Testis (tissue), 2 donors: ENCODE results near the gene PASD1.

Source experiments
- POLR2A ChIP-seq: fragments of 450-650 bp; IDR thresholded peaks from one replicate; pipeline ENCODE4 v1.6.1; 2017; ENCODE audit warnings: antibody characterized with exemption, mild to moderate bottlenecking, moderate library complexity
- TF ChIP-seq, protein P1 (sequence below), 3 experiments: fragments of 450-650 bp in 2 of 3; fragments of 200-600 bp in 1 of 3; sonication (generic) in 1 of 3; IDR thresholded peaks; one replicate each; pipeline ENCODE4 v1.5.1; 2016 to 2019; ENCODE audit warnings: antibody characterized with exemption in 3 of 3, mild to moderate bottlenecking in 2 of 3, moderate library complexity in 1 of 3

DNA sequence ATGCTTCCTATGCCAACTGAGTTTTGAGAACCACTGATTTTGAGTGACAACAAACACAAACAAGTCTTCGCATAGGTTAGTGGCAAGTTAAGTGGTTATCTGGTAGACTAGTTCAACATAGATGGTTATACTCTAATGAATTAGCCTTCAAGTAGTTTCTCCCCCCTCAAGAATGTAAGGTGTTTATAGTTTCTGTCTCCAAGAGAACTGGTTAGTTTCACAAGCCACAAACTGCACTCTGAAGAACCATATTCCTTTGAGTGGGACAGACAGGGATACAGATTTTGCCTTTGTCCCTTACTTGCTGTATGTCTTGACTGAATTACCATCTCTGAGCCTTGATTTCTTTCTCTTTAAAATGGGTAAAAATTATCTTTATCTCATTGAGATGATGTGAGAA lies 41.5 kb downstream of the PASD1 start:
- TF ChIP-seq POLR2A, result no peak
- TF ChIP-seq, protein P1, sequence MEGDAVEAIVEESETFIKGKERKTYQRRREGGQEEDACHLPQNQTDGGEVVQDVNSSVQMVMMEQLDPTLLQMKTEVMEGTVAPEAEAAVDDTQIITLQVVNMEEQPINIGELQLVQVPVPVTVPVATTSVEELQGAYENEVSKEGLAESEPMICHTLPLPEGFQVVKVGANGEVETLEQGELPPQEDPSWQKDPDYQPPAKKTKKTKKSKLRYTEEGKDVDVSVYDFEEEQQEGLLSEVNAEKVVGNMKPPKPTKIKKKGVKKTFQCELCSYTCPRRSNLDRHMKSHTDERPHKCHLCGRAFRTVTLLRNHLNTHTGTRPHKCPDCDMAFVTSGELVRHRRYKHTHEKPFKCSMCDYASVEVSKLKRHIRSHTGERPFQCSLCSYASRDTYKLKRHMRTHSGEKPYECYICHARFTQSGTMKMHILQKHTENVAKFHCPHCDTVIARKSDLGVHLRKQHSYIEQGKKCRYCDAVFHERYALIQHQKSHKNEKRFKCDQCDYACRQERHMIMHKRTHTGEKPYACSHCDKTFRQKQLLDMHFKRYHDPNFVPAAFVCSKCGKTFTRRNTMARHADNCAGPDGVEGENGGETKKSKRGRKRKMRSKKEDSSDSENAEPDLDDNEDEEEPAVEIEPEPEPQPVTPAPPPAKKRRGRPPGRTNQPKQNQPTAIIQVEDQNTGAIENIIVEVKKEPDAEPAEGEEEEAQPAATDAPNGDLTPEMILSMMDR (IDR thresholded peaks at IDR 0.05), result no peak
